Erythroblast (primary cell): Measurements from ENCODE around the gene MPIG6B.

ENCODE experiments used
- GATA1 ChIP-seq: IDR thresholded peaks from 2 replicates; pipeline ENCODE4 v1.6.1; 2011; ENCODE audit warnings: low read depth, mild to moderate bottlenecking, control low read depth, low read length, moderate library complexity
- POLR2A ChIP-seq: IDR thresholded peaks from 2 replicates; pipeline ENCODE4 v1.6.1; 2011; ENCODE audit warnings: mild to moderate bottlenecking, low read length

DNA sequence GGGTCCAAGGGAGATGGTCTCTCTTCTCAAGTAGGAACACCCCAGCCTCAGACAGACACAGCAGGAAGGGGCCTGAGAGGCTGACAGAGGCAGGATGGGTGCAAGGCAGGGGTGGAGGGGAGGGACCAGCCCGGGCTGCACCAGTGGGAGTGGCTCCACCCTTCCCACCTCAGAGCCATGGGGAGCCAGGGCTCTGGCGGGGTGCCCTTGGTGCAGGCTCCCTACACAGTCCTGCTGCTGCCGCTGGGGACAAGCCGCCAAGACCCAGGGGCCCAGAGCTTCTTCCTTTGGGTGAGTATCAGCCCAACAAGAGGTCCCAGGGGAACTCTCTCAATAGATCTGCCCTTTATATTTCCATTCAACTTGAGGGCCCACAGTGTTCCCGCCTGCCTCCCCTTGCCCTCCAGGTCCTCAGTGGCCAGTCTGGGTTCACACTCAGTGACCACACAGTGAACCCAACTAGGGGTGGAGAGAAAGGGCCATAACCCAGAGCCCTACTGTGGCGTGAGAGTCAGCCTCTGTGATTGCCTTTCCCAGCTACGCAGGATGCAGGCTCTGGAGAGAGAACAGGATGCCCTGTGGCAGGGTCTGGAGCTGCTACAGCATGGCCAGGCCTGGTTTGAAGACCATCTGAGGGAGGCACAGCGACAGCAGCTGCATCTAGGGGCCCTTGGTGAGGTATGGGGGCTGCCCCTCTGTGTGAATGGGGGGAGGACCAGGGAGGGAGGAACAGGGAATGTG, 39.9 kb downstream of the MPIG6B start:
- TF ChIP-seq POLR2A: no peak
- TF ChIP-seq GATA1: no peak
